T-cell (primary cell): Measurements from ENCODE around the gene CARTPT. TPM values are rescaled to one million over a fixed set of nuclear protein-coding genes. Genes with fewer than 3 reads are reported as not detected.

Source experiments
- ATAC-seq, 4 experiments: fragments of 200-7000 bp in 3 of 4; fragments of 150-1000 bp in 1 of 4; cut with Tn5 transposase; replicated peaks in 1 of 4; 1 replicate in 3 of 4; 2 replicates in 1 of 4; pipeline ENCODE4 v1.10.0; 2021; ENCODE audit warnings: moderate library complexity in 3 of 4, mild to moderate bottlenecking in 2 of 4, moderate number of reproducible peaks in 1 of 4
- CTCF ChIA-PET, 2 donors: fragments of 300-600 bp; sonication (Branson Sonifier 250); formaldehyde crosslinking; loops; one replicate each; lab custom pipeline; 2022; ENCODE audit warnings: antibody characterized with exemption in 2 of 2; lab: Charles Lee
- POLR2A ChIA-PET, 2 donors: fragments of 300-600 bp; sonication (Branson Sonifier 250); formaldehyde crosslinking; loops; one replicate each; lab custom pipeline; 2022; ENCODE audit warnings: antibody characterized with exemption in 2 of 2; lab: Charles Lee
- DNase-seq, 35 experiments: peaks; one replicate each; pipeline versions ENCODE4 v3.0.0 to v3.0.0-alpha.2; 2013 to 2023
- H3K27ac ChIP-seq: one replicate; pipeline ENCODE4 v1.5.1; 2013; ENCODE audit warnings: low read length
- H3K27me3 ChIP-seq, 2 experiments: replicated peaks in 1 of 2; 1 replicate in 1 of 2; 2 replicates in 1 of 2; pipeline versions ENCODE4 v1.6.1 to v1.7.0; 2013; ENCODE audit warnings: low read length in 1 of 2, mixed read lengths in 1 of 2; ENCODE audit not compliant: control insufficient read depth in 2 of 2, insufficient read depth in 2 of 2; ENCODE audit errors: extremely low read depth in 1 of 2
- H3K36me3 ChIP-seq, 2 donors: 1 replicate in 1 of 2; 2 replicates in 1 of 2; pipeline versions ENCODE4 v1.6.1 to v1.7.0; 2013; ENCODE audit warnings: low read length in 1 of 2; ENCODE audit not compliant: control insufficient read depth in 2 of 2, insufficient read depth in 1 of 2; ENCODE audit errors: extremely low read depth in 1 of 2
- H3K4me1 ChIP-seq, 2 experiments: 1 replicate in 1 of 2; 2 replicates in 1 of 2; pipeline versions ENCODE4 v1.6.1 to v1.7.0; 2013; ENCODE audit warnings: low read length in 2 of 2, mixed read lengths in 1 of 2; ENCODE audit not compliant: insufficient read depth in 2 of 2, control insufficient read depth in 1 of 2; ENCODE audit errors: extremely low read depth in 1 of 2
- H3K4me3 ChIP-seq, 2 donors: 1 replicate in 1 of 2; 2 replicates in 1 of 2; pipeline versions ENCODE4 v1.5.1 to v1.7.0; 2013; ENCODE audit warnings: mild to moderate bottlenecking in 2 of 2, low read length in 1 of 2, moderate library complexity in 1 of 2; ENCODE audit not compliant: control insufficient read depth in 1 of 2; ENCODE audit errors: extremely low read depth in 1 of 2
- H3K9me3 ChIP-seq: 2 replicates; pipeline ENCODE4 v1.7.0; 2013
- H3K27ac Mint-ChIP-seq, 2 donors: one replicate each; pipeline ENCODE4 v1.8.0; 2020 to 2021; ENCODE audit warnings: mild to moderate bottlenecking in 2 of 2, mixed read lengths in 2 of 2
- H3K27me3 Mint-ChIP-seq, 2 donors: one replicate each; pipeline ENCODE4 v1.8.0; 2021 to 2022; ENCODE audit warnings: mixed read lengths in 2 of 2
- H3K36me3 Mint-ChIP-seq: one replicate; pipeline ENCODE4 v1.8.0; 2021; ENCODE audit warnings: mixed read lengths
- H3K4me1 Mint-ChIP-seq, 3 donors: one replicate each; pipeline ENCODE4 v1.8.0; 2020 to 2022; ENCODE audit warnings: mixed read lengths in 3 of 3, mild to moderate bottlenecking in 1 of 3
- H3K4me3 Mint-ChIP-seq, 3 donors: one replicate each; pipeline ENCODE4 v1.8.0; 2020 to 2022; ENCODE audit warnings: mild to moderate bottlenecking in 3 of 3, mixed read lengths in 3 of 3, moderate library complexity in 3 of 3
- H3K9me3 Mint-ChIP-seq, 3 donors: one replicate each; pipeline ENCODE4 v1.8.0; 2020 to 2022; ENCODE audit warnings: mixed read lengths in 3 of 3
- WGBS: methylation state at CpG from one replicate; pipeline ENCODE4 v1.1.5; 2013; ENCODE audit warnings: missing lambda C conversion rate; ENCODE audit not compliant: insufficient coverage; 5-methylcytosine and 5-hydroxymethylcytosine counted together
- total RNA-seq, 35 experiments: library from RNA in 6 of 35; stranded (reverse) in 6 of 35; fragments of 120-200 nt in 1 of 35; gene quantifications; one replicate each; pipeline versions ENCODE4 v1.2.1 to v1.2.4 and lab custom pipeline; 2013 to 2026

CARTPT gene
- total RNA-seq, 5 donors from 2014 or later (not counting 1 experiment from before 2014, with no cell fraction given): not detected

GRCh38 chr5:71752441-71753190 lies 33.5 kb downstream of the CARTPT start:
- ChIA-PET CTCF (no interaction called here), POLR2A (no interaction called here)
- H3K27ac ChIP-seq: no peak overlapping the region
- peaks cover 0 to 3% of the 10 kb centered on the region in 2 donors for H3K27me3 Mint-ChIP-seq
- no peaks in the 10 kb centered on the region for H3K36me3 ChIP-seq
- 89% methylated on average over 2 of the region's 4 CpGs for WGBS
- H3K27ac Mint-ChIP-seq: no peak overlapping the region
- H3K4me1 ChIP-seq: peaks cover 0 to 2% of the 10 kb centered on the region in 2 experiments
- H3K4me1 Mint-ChIP-seq: peaks cover 4 to 6% (median 5%) of the 10 kb centered on the region in 3 donors
- no peaks in the 10 kb centered on the region for H3K9me3 ChIP-seq
- ATAC-seq: no peak
- no peaks in the 10 kb centered on the region for H3K9me3 Mint-ChIP-seq
- DNase-seq: no peak
- H3K36me3 Mint-ChIP-seq: no peaks in the 10 kb centered on the region
- H3K4me3 ChIP-seq: no peak overlapping the region
- H3K27me3 ChIP-seq: peaks cover 0 to 5% of the 10 kb centered on the region in 2 experiments
- H3K4me3 Mint-ChIP-seq: no peak overlapping the region

GRCh38 chr5:71757590-71758543 lies 38.8 kb downstream of the CARTPT start:
- H3K36me3 Mint-ChIP-seq: no peaks in the 10 kb centered on the region
- Histone ChIP-seq H3K9me3 (no peaks in the 10 kb centered on the region), H3K27me3 (no peaks in the 10 kb centered on the region), H3K4me1 (peaks cover 0 to 6% of the 10 kb centered on the region in 2 experiments), H3K27ac (no peak overlapping the region), H3K36me3 (no peaks in the 10 kb centered on the region), H3K4me3 (peak overlapping the region in 1 of 2 donors; percentile 6)
- DNase-seq (peak in 22 of 35 experiments; percentile 3 to 59 (median 18)), ATAC-seq (peak; percentile 71 to 93 (median 84))
- ChIA-PET CTCF (interaction anchor here in 1 of 2 donors (0.6 to 1.6 kb wide), 3 partner anchors 45 to 282 kb away, joined by 3 to 5 read pairs (median 4); no protein-coding TSS in a partner anchor), POLR2A (no interaction called here)
- peaks cover 9 to 13% (median 9%) of the 10 kb centered on the region in 3 donors for H3K4me1 Mint-ChIP-seq
- peak overlapping the region in 1 of 2 donors; percentile 17 for H3K27ac Mint-ChIP-seq
- peaks cover 2 to 14% of the 10 kb centered on the region in 2 donors for H3K27me3 Mint-ChIP-seq
- peak overlapping the region; percentile 31 to 45 (median 34) for H3K4me3 Mint-ChIP-seq
- WGBS: 10% methylated on average over 7 of the region's 14 CpGs
- no peaks in the 10 kb centered on the region for H3K9me3 Mint-ChIP-seq

- no peaks in the 10 kb centered on the region for H3K36me3 ChIP-seq
- H3K27ac ChIP-seq: no peak overlapping the region
- Mint-ChIP-seq H3K36me3 (no peaks in the 10 kb centered on the region), H3K9me3 (no peaks in the 10 kb centered on the region), H3K4me1 (peaks cover under 1 to 5% (median 2%) of the 10 kb centered on the region in 3 donors), H3K4me3 (no peak overlapping the region), H3K27me3 (peaks cover 2 to 17% of the 10 kb centered on the region in 2 donors), H3K27ac (no peak overlapping the region)
- no peaks in the 10 kb centered on the region for H3K27me3 ChIP-seq
- H3K4me1 ChIP-seq: peaks cover 0 to 1% of the 10 kb centered on the region in 2 experiments
- H3K9me3 ChIP-seq: no peaks in the 10 kb centered on the region
- WGBS: 77% methylated on average over 3 of the region's 5 CpGs
- H3K4me3 ChIP-seq: no peak overlapping the region
- ATAC-seq: no peak
- ChIA-PET CTCF (no interaction called here), POLR2A (no interaction called here)
- no peak for DNase-seq
Measured at GRCh38 chr5:71762826-71763225, 43.8 kb downstream of the CARTPT start.

- no peak overlapping the region for H3K27ac Mint-ChIP-seq
- CTCF ChIA-PET: no interaction called here
Measured at GRCh38 chr5:71767661-71768060, 48.6 kb downstream of the CARTPT start.

GRCh38 chr5:71769287-71769686 lies 50.2 kb downstream of the CARTPT start:
- no peaks in the 10 kb centered on the region for H3K36me3 ChIP-seq
- no peak overlapping the region for H3K4me3 ChIP-seq
- H3K4me3 Mint-ChIP-seq: no peak overlapping the region
- H3K9me3 ChIP-seq: no peaks in the 10 kb centered on the region
- ATAC-seq: no peak
- H3K27me3 ChIP-seq: no peaks in the 10 kb centered on the region
- H3K27ac ChIP-seq: no peak overlapping the region
- H3K27me3 Mint-ChIP-seq: peaks cover 12 to 16% of the 10 kb centered on the region in 2 donors
- no peak for DNase-seq
- H3K9me3 Mint-ChIP-seq: no peaks in the 10 kb centered on the region
- no peak overlapping the region for H3K27ac Mint-ChIP-seq
- POLR2A ChIA-PET: no interaction called here
- H3K4me1 ChIP-seq: no peaks in the 10 kb centered on the region
- H3K4me1 Mint-ChIP-seq: peaks cover 2 to 10% (median 2%) of the 10 kb centered on the region in 3 donors
- H3K36me3 Mint-ChIP-seq: no peaks in the 10 kb centered on the region
- CTCF ChIA-PET: no interaction called here

More at GRCh38 chr5:71767661-71768060, 48.6 kb downstream of the CARTPT start:
- DNase-seq (no peak), ATAC-seq (no peak)
- Histone ChIP-seq H3K27me3 (no peaks in the 10 kb centered on the region), H3K4me3 (no peak overlapping the region), H3K36me3 (no peaks in the 10 kb centered on the region), H3K27ac (no peak overlapping the region), H3K4me1 (no peaks in the 10 kb centered on the region), H3K9me3 (no peaks in the 10 kb centered on the region)
- H3K4me3 Mint-ChIP-seq: no peak overlapping the region
- peaks cover 2 to 3% of the 10 kb centered on the region in 2 donors for H3K27me3 Mint-ChIP-seq
- H3K4me1 Mint-ChIP-seq: peaks cover 2 to 10% (median 2%) of the 10 kb centered on the region in 3 donors
- H3K9me3 Mint-ChIP-seq: no peaks in the 10 kb centered on the region
- no peaks in the 10 kb centered on the region for H3K36me3 Mint-ChIP-seq
- POLR2A ChIA-PET: no interaction called here

GRCh38 chr5:71770381-71770780 lies 51.3 kb downstream of the CARTPT start:
- Mint-ChIP-seq H3K4me1 (peaks cover 2 to 10% (median 2%) of the 10 kb centered on the region in 3 donors), H3K36me3 (no peaks in the 10 kb centered on the region), H3K27me3 (peaks cover 12 to 13% of the 10 kb centered on the region in 2 donors), H3K27ac (no peak overlapping the region), H3K4me3 (no peak overlapping the region), H3K9me3 (no peaks in the 10 kb centered on the region)
- Histone ChIP-seq H3K36me3 (no peaks in the 10 kb centered on the region), H3K27ac (no peak overlapping the region), H3K27me3 (no peaks in the 10 kb centered on the region), H3K9me3 (no peaks in the 10 kb centered on the region), H3K4me1 (no peaks in the 10 kb centered on the region), H3K4me3 (no peak overlapping the region)
- ChIA-PET POLR2A (no interaction called here), CTCF (no interaction called here)
- ATAC-seq (no peak), DNase-seq (no peak)
